ENCODE data around the gene TGM5. TPM values are rescaled to one million over a fixed set of nuclear protein-coding genes. Genes with fewer than 3 reads are reported as not detected.
"Not testable (repeated sequence)": the region's sequence is repeated elsewhere in the genome, so short reads cannot be mapped to it uniquely, and the experiment has no call there.

The TGM5 gene
- total RNA-seq, 1 donor from 2014 or later: 0.32 TPM

GRCh38 chr15:43226436-43227305, 40.1 kb downstream of the TGM5 start:
- DNase-seq (no peak), ATAC-seq (no peak)
- Histone ChIP-seq H3K4me3 (no peak overlapping the region), H3K36me3 (no peaks in the 10 kb centered on the region), H3K4me1 (no peaks in the 10 kb centered on the region), H3K27ac (no peak overlapping the region), H3K9me3 (no peaks in the 10 kb centered on the region), H3K27me3 (ENCODE audit: low read depth) (no peaks in the 10 kb centered on the region)
- no peak for TF ChIP-seq CTCF (IDR thresholded peaks at IDR 0.05)
- intact Hi-C loops (cut with DNase I): loop anchor here (10.0 kb wide), 1 partner anchor 58 kb away; no protein-coding TSS in a partner anchor

GRCh38 chr15:43225950-43226255, 40.8 kb downstream of the TGM5 start:
- DNase-seq; ATAC-seq; H3K27ac ChIP-seq; H3K36me3 ChIP-seq; H3K4me3 ChIP-seq; H3K9me3 ChIP-seq; H3K27me3 ChIP-seq (ENCODE audit: low read depth); H3K4me1 ChIP-seq: not testable (repeated sequence)
- intact Hi-C loops (cut with DNase I): loop anchor here (10.0 kb wide), 1 partner anchor 59 kb away; no protein-coding TSS in a partner anchor

- no peaks in the 10 kb centered on the region for H3K36me3 ChIP-seq
- H3K27ac ChIP-seq: no peak overlapping the region
- TF ChIP-seq CTCF (IDR thresholded peaks at IDR 0.05): peak; percentile 74
- H3K27me3 ChIP-seq (ENCODE audit: low read depth): no peaks in the 10 kb centered on the region
- intact Hi-C loops (cut with DNase I): loop anchor here (10.0 kb wide), 1 partner anchor 59 kb away; no protein-coding TSS in a partner anchor
- H3K4me1 ChIP-seq: no peaks in the 10 kb centered on the region
- no peak overlapping the region for H3K4me3 ChIP-seq
- DNase-seq: no peak
- ATAC-seq: peak; percentile 78 to 82
- H3K9me3 ChIP-seq: no peaks in the 10 kb centered on the region
Measured at GRCh38 chr15:43225201-43225949, 41.4 kb downstream of the TGM5 start.

GRCh38 chr15:43221422-43221821, 45.3 kb downstream of the TGM5 start:
- no peak for TF ChIP-seq CTCF (IDR thresholded peaks at IDR 0.05)
- Histone ChIP-seq H3K27ac (no peak overlapping the region), H3K4me1 (no peaks in the 10 kb centered on the region), H3K4me3 (no peak overlapping the region), H3K27me3 (ENCODE audit: low read depth) (no peaks in the 10 kb centered on the region), H3K9me3 (no peaks in the 10 kb centered on the region), H3K36me3 (no peaks in the 10 kb centered on the region)
- ATAC-seq (no peak), DNase-seq (no peak)
- intact Hi-C loops (cut with DNase I): loop anchor here (10.0 kb wide), 1 partner anchor 63 kb away; no protein-coding TSS in a partner anchor

- TF ChIP-seq CTCF (IDR thresholded peaks at IDR 0.05): no peak
- H3K4me1 ChIP-seq: no peaks in the 10 kb centered on the region
- no peaks in the 10 kb centered on the region for H3K36me3 ChIP-seq
- H3K27ac ChIP-seq: no peak within 1 kb of the TSS
- H3K27me3 ChIP-seq (ENCODE audit: low read depth): no peaks in the 10 kb centered on the region
- DNase-seq (no peak), ATAC-seq (no peak)
- intact Hi-C loops (cut with DNase I): loop anchor here (10.0 kb wide), 1 partner anchor 64 kb away; no protein-coding TSS in a partner anchor
- H3K4me3 ChIP-seq: no peak within 1 kb of the TSS
- H3K9me3 ChIP-seq: no peaks in the 10 kb centered on the region
Measured at GRCh38 chr15:43220991-43221403, 45.7 kb downstream of the TGM5 start, which contains the start of gene EPB42. Gene EPB42 (minus strand): TSS chr15:43221018. CDS start chr15:43220825, 193 bp downstream.
